Activated CD4-positive, alpha-beta T cell treated with anti-CD3 and anti-CD28 coated beads, Interleukin-2, Interleukin-6, amounts not matched to agents 100 ng/mL and 50 ng/mL, durations not matched to agents 16 hours and 8 hours (primary cell): ENCODE measurements around the gene BOD1.

Experiments used
- DNase-seq: peaks from one replicate; pipeline ENCODE4 v3.0.0-alpha.2; 2020

Gene BOD1

GRCh38 chr5:173573126-173573960 lies 43.1 kb downstream of the BOD1 start:
- peak; percentile 74 for DNase-seq

- DNase-seq, result no peak
These were observed 43.9 kb downstream of the BOD1 start for GRCh38 chr5:173572431-173573125.

GRCh38 chr5:173570321-173571090 lies 45.9 kb downstream of the BOD1 start:
- no peak for DNase-seq

- DNase-seq, result no peak
These were observed 47.7 kb downstream of the BOD1 start for GRCh38 chr5:173568703-173569102.

GRCh38 chr5:173568128-173568527 lies 48.3 kb downstream of the BOD1 start:
- DNase-seq, result no peak

GRCh38 chr5:173567548-173567947 lies 48.9 kb downstream of the BOD1 start:
- DNase-seq, result no peak

GRCh38 chr5:173565491-173566072 lies 50.9 kb downstream of the BOD1 start:
- no peak for DNase-seq

GRCh38 chr5:173564106-173564505 lies 52.3 kb downstream of the BOD1 start:
- no peak for DNase-seq

GRCh38 chr5:173563246-173563645 lies 53.2 kb downstream of the BOD1 start:
- DNase-seq, result no peak

GRCh38 chr5:173562451-173562850 lies 54.0 kb downstream of the BOD1 start:
- DNase-seq, result no peak
